GM19238 (cell line): ENCODE results near the gene CLDN6.
"Not testable (repeated sequence)": the region's sequence is repeated elsewhere in the genome, so short reads cannot be mapped to it uniquely, and the experiment has no call there.

Experiments used
- DNase-seq: peaks from one replicate; pipeline ENCODE4 v3.0.0; 2011; ENCODE audit warnings: low spot score; ENCODE audit not compliant: insufficient read length

Gene CLDN6

GRCh38 chr16:3017794-3018506 is at the start of gene CLDN6:
CLDN6 (minus strand) TSS chr16:3018183; CDS start chr16:3016021, 2,162 bp downstream.
- no peak for DNase-seq

- DNase-seq, result no peak
Observed at GRCh38 chr16:3066440-3066748, 48.4 kb upstream of the CLDN6 start.

- no peak for DNase-seq
Observed at GRCh38 chr16:3065742-3066439, 47.9 kb upstream of the CLDN6 start.

GRCh38 chr16:3065069-3065741 is 47.2 kb upstream of the CLDN6 start, which contains the start of gene IL32:
IL32 (plus strand) TSS chr16:3065640; CDS start chr16:3065812, 172 bp downstream.
- no peak for DNase-seq

GRCh38 chr16:3063625-3064386 is 45.8 kb upstream of the CLDN6 start:
- no peak for DNase-seq

- DNase-seq, result no peak
Observed at GRCh38 chr16:3062553-3062952, 44.6 kb upstream of the CLDN6 start.

GRCh38 chr16:3060339-3061127 is 42.5 kb upstream of the CLDN6 start:
- DNase-seq, result no peak

GRCh38 chr16:3059723-3060242 is 41.8 kb upstream of the CLDN6 start:
- no peak for DNase-seq

GRCh38 chr16:3059041-3059722 is 41.2 kb upstream of the CLDN6 start:
- DNase-seq, result peak; percentile 91

- DNase-seq, result peak; percentile 55
Observed at GRCh38 chr16:3058139-3059030, 40.4 kb upstream of the CLDN6 start.

GRCh38 chr16:3057181-3058138 is 39.5 kb upstream of the CLDN6 start:
- no peak for DNase-seq

GRCh38 chr16:3056336-3057180 is 38.6 kb upstream of the CLDN6 start:
- DNase-seq, result no peak

- DNase-seq, result not testable (repeated sequence)
Observed at GRCh38 chr16:3055734-3056115, 37.7 kb upstream of the CLDN6 start.

- no peak for DNase-seq
Observed at GRCh38 chr16:3054965-3055733, 37.2 kb upstream of the CLDN6 start.

- not testable (repeated sequence) for DNase-seq
Observed at GRCh38 chr16:3053330-3053710, 35.3 kb upstream of the CLDN6 start.
